Erythroblast (primary cell): ENCODE results near the gene TPP1.

Experiments used
- DNase-seq, 2 experiments: peaks; one replicate each; lab custom pipeline; 2025; lab: John Stamatoyannopoulos, UW
- GATA1 ChIP-seq: IDR thresholded peaks from 2 replicates; pipeline ENCODE4 v1.6.1; 2011; ENCODE audit warnings: low read depth, mild to moderate bottlenecking, control low read depth, low read length, moderate library complexity
- POLR2A ChIP-seq: IDR thresholded peaks from 2 replicates; pipeline ENCODE4 v1.6.1; 2011; ENCODE audit warnings: mild to moderate bottlenecking, low read length

The TPP1 gene

GRCh38 chr11:6654281-6655019, 35.2 kb upstream of the TPP1 start:
- no peak for DNase-seq
- TF ChIP-seq GATA1 = no peak

DNA sequence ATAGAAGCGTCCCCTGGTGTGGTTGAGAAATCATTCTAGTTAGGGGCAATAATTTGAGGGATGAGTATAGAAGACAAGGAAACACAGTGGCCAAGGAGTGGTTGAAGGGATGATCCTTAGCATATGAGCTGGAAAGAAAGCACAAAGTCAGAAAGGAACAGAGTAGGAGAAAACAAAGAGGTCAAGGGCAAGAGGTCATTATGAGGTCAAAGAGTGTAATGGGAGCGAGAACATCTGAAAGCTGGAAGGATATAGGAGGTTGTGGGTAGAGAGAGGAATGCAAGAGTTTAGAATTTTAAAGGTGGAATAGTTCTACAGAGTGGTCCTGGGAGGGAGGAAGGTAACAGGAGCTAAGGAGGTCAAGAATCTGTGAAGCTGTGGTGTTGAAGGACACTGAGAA, 34.4 kb upstream of the TPP1 start:
- DNase-seq = no peak
- TF ChIP-seq POLR2A = no peak
- no peak for TF ChIP-seq GATA1

DNA sequence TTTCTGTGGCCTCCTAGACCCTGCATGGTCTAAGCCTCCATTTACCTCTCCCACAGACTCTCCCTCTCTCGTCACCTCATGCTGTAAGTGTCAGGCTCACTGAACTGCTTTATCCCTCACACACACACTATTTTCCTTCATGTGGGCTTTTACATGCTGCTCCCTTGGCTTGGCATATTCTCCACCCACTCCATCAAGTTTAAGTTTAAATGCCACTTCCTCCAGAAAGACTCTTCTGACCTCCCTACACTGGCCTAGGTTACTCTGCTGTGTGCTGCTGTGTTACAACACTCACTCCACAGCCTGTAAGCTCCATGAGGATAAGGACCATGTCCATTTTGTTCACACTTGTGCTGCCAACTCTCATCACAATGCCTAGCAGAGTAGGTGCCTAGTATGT, 33.9 kb upstream of the TPP1 start:
- no peak for DNase-seq
- TF ChIP-seq POLR2A = no peak
- no peak for TF ChIP-seq GATA1

GRCh38 chr11:6652182-6652581, 33.0 kb upstream of the TPP1 start:
- DNase-seq = no peak
- no peak for TF ChIP-seq GATA1
- no peak for TF ChIP-seq POLR2A

- no peak for TF ChIP-seq POLR2A
- TF ChIP-seq GATA1 = no peak
- DNase-seq = peak in 1 of 2 experiments; percentile 24
Observed at GRCh38 chr11:6650980-6651379, 31.8 kb upstream of the TPP1 start.

DNA sequence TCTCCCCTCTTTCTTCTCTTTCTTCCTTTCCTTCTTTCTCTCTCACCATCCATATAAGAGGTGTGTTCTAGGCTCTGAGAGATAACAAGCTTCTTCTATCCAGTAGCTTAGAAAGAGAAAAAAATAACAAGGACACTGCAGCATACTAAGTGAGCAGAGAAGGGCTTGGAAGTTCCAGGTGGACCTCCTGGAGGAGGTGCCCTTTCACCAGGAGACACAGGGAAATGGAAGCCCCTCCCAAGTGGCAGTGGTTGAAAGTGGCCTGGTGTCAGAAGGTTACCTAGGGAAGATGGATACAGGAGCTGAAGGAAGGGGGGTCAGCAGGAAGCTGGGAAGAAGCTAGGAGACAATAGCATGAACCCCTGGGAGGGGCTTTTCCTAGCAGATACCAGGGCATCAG, 30.9 kb upstream of the TPP1 start:
- TF ChIP-seq GATA1 = no peak
- no peak for TF ChIP-seq POLR2A
- no peak for DNase-seq

GRCh38 chr11:6648501-6648900, 29.3 kb upstream of the TPP1 start:
- DNase-seq = no peak
- no peak for TF ChIP-seq POLR2A
- no peak for TF ChIP-seq GATA1

- no peak for DNase-seq
- TF ChIP-seq GATA1 (no peak), POLR2A (no peak)
Observed at GRCh38 chr11:6647836-6648235, 28.6 kb upstream of the TPP1 start.

- TF ChIP-seq GATA1 = no peak
- TF ChIP-seq POLR2A = no peak
- DNase-seq = no peak
Observed at GRCh38 chr11:6646918-6647679, 27.9 kb upstream of the TPP1 start.

GRCh38 chr11:6646576-6646917, 27.3 kb upstream of the TPP1 start:
- no peak for DNase-seq
- TF ChIP-seq GATA1 (no peak), POLR2A (no peak)

DNA sequence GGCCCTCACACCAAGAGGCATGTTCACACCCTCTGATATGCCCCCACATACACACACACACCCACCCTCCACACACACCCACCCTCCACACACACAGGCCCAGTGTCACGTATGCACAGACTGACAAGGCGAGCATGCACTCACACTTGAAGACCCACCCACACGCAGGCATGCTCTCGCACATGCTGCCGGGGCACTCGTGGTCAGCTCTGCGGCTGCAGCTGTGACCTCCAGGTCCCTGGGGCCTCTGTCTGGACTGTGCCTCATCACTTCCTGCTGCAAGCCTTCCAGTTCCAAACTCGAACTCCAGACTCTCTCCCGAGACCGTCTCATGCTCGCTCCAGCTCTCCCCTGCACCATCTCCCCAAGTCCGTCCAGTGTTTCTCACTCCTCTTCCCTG, 26.8 kb upstream of the TPP1 start:
- TF ChIP-seq GATA1 (no peak), POLR2A (no peak)
- DNase-seq = no peak

- no peak for DNase-seq
- TF ChIP-seq GATA1 (no peak), POLR2A (no peak)
Observed at GRCh38 chr11:6642957-6643356, 23.7 kb upstream of the TPP1 start.

- no peak for TF ChIP-seq GATA1
- TF ChIP-seq POLR2A = no peak
- no peak for DNase-seq
Observed at GRCh38 chr11:6640985-6641701, 21.9 kb upstream of the TPP1 start.
